GM19455 (cell line): ENCODE measurements around the gene STAM.

ENCODE experiments used
- ATAC-seq: cut with Tn5 transposase; IDR thresholded peaks from one replicate; pipeline ENCODE4 v1.9.1; 2021; ENCODE audit not compliant: unreplicated experiment

The STAM gene

GRCh38 chr10:17673471-17674061 lies 29.6 kb downstream of the STAM start:
- no peak for ATAC-seq

GRCh38 chr10:17674566-17674965 lies 30.6 kb downstream of the STAM start:
- ATAC-seq: no peak

- no peak for ATAC-seq
Observed at GRCh38 chr10:17675638-17676037, 31.7 kb downstream of the STAM start.

GRCh38 chr10:17676919-17677318 lies 33.0 kb downstream of the STAM start:
- ATAC-seq: no peak

- no peak for ATAC-seq
Observed at GRCh38 chr10:17682236-17682946, 38.4 kb downstream of the STAM start.

GRCh38 chr10:17683541-17683940 lies 39.6 kb downstream of the STAM start:
- no peak for ATAC-seq

- ATAC-seq: peak; percentile 72
Observed at GRCh38 chr10:17684537-17684936, 40.6 kb downstream of the STAM start.

- peak; percentile 47 for ATAC-seq
Observed at GRCh38 chr10:17685233-17685840, 41.4 kb downstream of the STAM start.

GRCh38 chr10:17687117-17687831 lies 43.3 kb downstream of the STAM start:
- no peak for ATAC-seq

- no peak for ATAC-seq
Observed at GRCh38 chr10:17689137-17689536, 45.2 kb downstream of the STAM start.

- no peak for ATAC-seq
Observed at GRCh38 chr10:17693009-17693408, 49.1 kb downstream of the STAM start.

GRCh38 chr10:17698696-17699095 lies 54.7 kb downstream of the STAM start:
- ATAC-seq: no peak

- no peak for ATAC-seq
Observed at GRCh38 chr10:17701301-17701700, 57.4 kb downstream of the STAM start.

- no peak for ATAC-seq
Observed at GRCh38 chr10:17703706-17704105, 59.8 kb downstream of the STAM start.

GRCh38 chr10:17708821-17709220 lies 64.9 kb downstream of the STAM start:
- no peak for ATAC-seq

- no peak for ATAC-seq
Observed at GRCh38 chr10:17709492-17709891, 65.5 kb downstream of the STAM start.

- ATAC-seq: no peak
Observed at GRCh38 chr10:17710181-17710580, 66.2 kb downstream of the STAM start.

- ATAC-seq: no peak
Observed at GRCh38 chr10:17712053-17712452, 68.1 kb downstream of the STAM start.

GRCh38 chr10:17712717-17713471 lies 68.9 kb downstream of the STAM start:
- no peak for ATAC-seq

GRCh38 chr10:17713758-17714157 lies 69.8 kb downstream of the STAM start:
- ATAC-seq: no peak

GRCh38 chr10:17716161-17716560 lies 72.2 kb downstream of the STAM start:
- ATAC-seq: no peak
